ENCODE results near the gene TUBB3. TPM values are rescaled to one million over a fixed set of nuclear protein-coding genes. Genes with fewer than 3 reads are reported as not detected.

Gene TUBB3
- total RNA-seq, 1 donor from 2014 or later: 3,960 TPM

DNA sequence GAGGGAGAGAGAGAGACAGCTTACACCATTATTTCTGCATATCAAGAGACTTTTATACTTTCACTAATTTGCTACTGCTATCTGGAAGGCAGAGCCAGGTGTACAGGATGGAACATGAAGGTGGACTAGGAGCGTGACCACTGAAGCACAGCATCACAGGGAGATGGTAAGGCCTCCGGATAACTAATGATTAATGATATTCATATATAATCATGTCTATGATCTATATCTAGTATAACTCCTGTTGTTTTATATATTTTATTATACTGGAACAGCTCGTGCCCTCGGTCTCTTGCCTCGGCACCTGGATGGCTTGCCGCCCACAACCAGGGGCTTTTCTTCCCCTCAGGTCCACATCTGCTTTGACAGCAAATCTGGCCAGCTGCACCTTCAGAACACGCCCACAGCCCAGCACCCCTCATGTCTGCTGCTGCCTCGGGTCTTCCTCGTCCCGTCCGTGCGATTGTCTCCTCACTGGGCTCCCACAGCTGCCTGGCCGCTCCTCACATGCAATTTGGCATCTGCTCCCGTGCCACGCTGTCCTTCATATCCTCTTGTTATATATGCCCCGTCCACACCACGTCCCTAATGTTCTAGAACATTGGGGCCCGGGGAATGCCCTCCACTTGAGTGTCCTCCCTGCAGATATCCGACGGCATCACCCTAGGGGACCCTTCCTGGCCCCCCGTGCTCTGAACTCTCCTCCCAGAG lies 15.2 kb downstream of the TUBB3 start:
- peak overlapping the region; percentile 53 for H3K27ac Mint-ChIP-seq (ENCODE audit: unreplicated experiment)
- H3K27me3 Mint-ChIP-seq (ENCODE audit: unreplicated experiment): peaks cover 29% of the 10 kb centered on the region
- H3K4me3 Mint-ChIP-seq (ENCODE audit: unreplicated experiment): no peak overlapping the region
- peaks cover 2% of the 10 kb centered on the region for H3K4me1 Mint-ChIP-seq (ENCODE audit: low read depth, unreplicated experiment)
- H3K36me3 Mint-ChIP-seq (ENCODE audit: unreplicated experiment): peaks cover 11% of the 10 kb centered on the region
- TF ChIP-seq, protein P1, sequence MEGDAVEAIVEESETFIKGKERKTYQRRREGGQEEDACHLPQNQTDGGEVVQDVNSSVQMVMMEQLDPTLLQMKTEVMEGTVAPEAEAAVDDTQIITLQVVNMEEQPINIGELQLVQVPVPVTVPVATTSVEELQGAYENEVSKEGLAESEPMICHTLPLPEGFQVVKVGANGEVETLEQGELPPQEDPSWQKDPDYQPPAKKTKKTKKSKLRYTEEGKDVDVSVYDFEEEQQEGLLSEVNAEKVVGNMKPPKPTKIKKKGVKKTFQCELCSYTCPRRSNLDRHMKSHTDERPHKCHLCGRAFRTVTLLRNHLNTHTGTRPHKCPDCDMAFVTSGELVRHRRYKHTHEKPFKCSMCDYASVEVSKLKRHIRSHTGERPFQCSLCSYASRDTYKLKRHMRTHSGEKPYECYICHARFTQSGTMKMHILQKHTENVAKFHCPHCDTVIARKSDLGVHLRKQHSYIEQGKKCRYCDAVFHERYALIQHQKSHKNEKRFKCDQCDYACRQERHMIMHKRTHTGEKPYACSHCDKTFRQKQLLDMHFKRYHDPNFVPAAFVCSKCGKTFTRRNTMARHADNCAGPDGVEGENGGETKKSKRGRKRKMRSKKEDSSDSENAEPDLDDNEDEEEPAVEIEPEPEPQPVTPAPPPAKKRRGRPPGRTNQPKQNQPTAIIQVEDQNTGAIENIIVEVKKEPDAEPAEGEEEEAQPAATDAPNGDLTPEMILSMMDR (IDR thresholded peaks at IDR 0.05; ENCODE audit: partially characterized antibody, unreplicated experiment): no peak
- DNase-seq: no peak
- H3K9me3 Mint-ChIP-seq (ENCODE audit: unreplicated experiment): peaks cover 35% of the 10 kb centered on the region

DNA sequence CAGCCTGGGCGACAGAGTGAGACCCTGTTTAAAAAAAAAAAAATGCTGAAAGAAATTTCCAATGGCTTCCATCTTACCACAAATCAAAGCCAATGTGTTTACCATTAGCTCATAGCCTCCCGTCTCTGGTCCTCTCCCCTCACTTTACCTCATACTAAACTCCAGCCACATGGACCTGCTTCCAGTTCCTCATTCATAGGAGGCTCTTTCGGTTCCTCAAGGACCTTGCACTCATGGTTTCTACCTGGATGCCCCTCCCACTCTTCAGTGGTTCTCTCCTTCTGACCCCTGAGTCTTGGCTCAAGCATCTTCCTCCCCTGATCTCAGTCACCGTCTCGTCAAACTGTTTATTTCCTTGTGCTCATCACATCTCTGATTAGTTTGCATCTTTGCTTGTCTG lies 21.6 kb downstream of the TUBB3 start:
- TF ChIP-seq, protein P1 (IDR thresholded peaks at IDR 0.05; ENCODE audit: partially characterized antibody, unreplicated experiment): no peak
- Mint-ChIP-seq H3K27ac (ENCODE audit: unreplicated experiment) (no peak overlapping the region), H3K4me3 (ENCODE audit: unreplicated experiment) (no peak overlapping the region), H3K4me1 (ENCODE audit: low read depth, unreplicated experiment) (no peaks in the 10 kb centered on the region), H3K9me3 (ENCODE audit: unreplicated experiment) (peaks cover 11% of the 10 kb centered on the region), H3K36me3 (ENCODE audit: unreplicated experiment) (peaks cover 10% of the 10 kb centered on the region), H3K27me3 (ENCODE audit: unreplicated experiment) (peaks cover 12% of the 10 kb centered on the region)
- no peak for DNase-seq

DNA sequence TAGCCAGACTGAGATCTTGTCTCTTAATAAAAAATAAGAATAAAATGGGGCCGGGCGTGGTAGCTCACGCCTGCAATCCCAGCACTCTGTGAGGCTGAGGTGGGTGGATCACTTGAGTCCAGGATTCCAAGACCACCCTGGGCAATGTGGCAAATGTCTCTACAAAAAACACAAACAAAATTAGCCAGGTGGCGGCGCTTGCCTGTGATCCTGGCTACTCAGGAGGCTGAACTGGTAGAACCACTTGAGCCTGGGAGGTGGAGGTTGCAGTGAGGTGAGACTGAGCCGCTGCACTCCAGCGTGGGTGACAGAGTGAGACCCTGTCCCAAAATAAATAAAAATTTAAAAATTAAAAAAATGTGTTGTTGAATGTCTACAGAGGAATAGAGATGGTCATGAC lies 22.5 kb downstream of the TUBB3 start:
- no peak for DNase-seq
- Mint-ChIP-seq H3K36me3 (ENCODE audit: unreplicated experiment) (peaks cover 10% of the 10 kb centered on the region), H3K4me1 (ENCODE audit: low read depth, unreplicated experiment) (peaks cover 2% of the 10 kb centered on the region), H3K9me3 (ENCODE audit: unreplicated experiment) (peaks cover 15% of the 10 kb centered on the region), H3K27ac (ENCODE audit: unreplicated experiment) (no peak overlapping the region), H3K27me3 (ENCODE audit: unreplicated experiment) (peaks cover 18% of the 10 kb centered on the region), H3K4me3 (ENCODE audit: unreplicated experiment) (no peak overlapping the region)
- TF ChIP-seq, protein P1 (IDR thresholded peaks at IDR 0.05; ENCODE audit: partially characterized antibody, unreplicated experiment): no peak

DNA sequence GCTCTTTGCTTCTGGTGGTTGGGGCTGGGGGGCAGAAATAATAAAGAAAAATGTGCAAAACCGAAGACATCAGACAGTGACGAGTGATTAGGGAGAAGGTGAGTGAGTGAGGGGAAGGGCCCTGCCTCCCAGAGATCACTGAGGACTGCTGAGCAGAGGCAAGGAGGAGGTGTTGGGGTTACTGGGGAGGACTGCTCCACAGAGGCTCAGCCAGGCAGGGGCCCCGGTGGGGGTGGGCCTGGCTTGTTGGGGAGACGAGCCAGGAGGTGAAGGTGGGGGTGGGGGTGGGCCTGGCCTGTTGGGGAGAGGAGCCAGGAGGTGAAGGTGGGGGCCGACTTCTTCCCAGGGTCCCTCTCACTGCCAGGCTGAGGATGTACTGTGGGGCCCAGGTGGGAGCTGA lies 23.4 kb downstream of the TUBB3 start:
- peaks cover 10% of the 10 kb centered on the region for H3K36me3 Mint-ChIP-seq (ENCODE audit: unreplicated experiment)
- H3K27ac Mint-ChIP-seq (ENCODE audit: unreplicated experiment): no peak overlapping the region

More for the DNA sequence above, 23.4 kb downstream of the TUBB3 start:
- DNase-seq: no peak
- Mint-ChIP-seq H3K4me3 (ENCODE audit: unreplicated experiment) (no peak overlapping the region), H3K27me3 (ENCODE audit: unreplicated experiment) (peaks cover 18% of the 10 kb centered on the region), H3K4me1 (ENCODE audit: low read depth, unreplicated experiment) (peaks cover 2% of the 10 kb centered on the region), H3K9me3 (ENCODE audit: unreplicated experiment) (peaks cover 15% of the 10 kb centered on the region)
- TF ChIP-seq, protein P1 (IDR thresholded peaks at IDR 0.05; ENCODE audit: partially characterized antibody, unreplicated experiment): no peak

Measured in glutamatergic neuron (in vitro differentiated cells).